Right lobe of liver (tissue), 6 donors: ENCODE data around the gene RBKS. TPM values are rescaled to one million over a fixed set of nuclear protein-coding genes. Genes with fewer than 3 reads are reported as not detected.

Experiments used
- ATAC-seq, 4 donors: fragments of 200-7000 bp; cut with Tn5 transposase; one replicate each; pipeline ENCODE4 v1.9.1; 2020; ENCODE audit warnings: mild to moderate bottlenecking in 4 of 4, moderate library complexity in 4 of 4
- DNase-seq, 3 donors: peaks; one replicate each; pipeline ENCODE4 v3.0.0-alpha.2; 2020
- H3K27ac ChIP-seq, 3 donors: fragments of 200-600 bp; one replicate each; pipeline ENCODE4 v1.8.0; 2022
- H3K27me3 ChIP-seq, 2 donors: fragments of 200-600 bp; one replicate each; pipeline ENCODE4 v1.8.0; 2022
- H3K36me3 ChIP-seq, 4 donors: fragments of 200-600 bp; sonication (generic) in 1 of 4; one replicate each; pipeline versions ENCODE4 v1.5.1 to v1.8.0; 2017 to 2022; ENCODE audit warnings: control low read depth in 1 of 4
- H3K4me1 ChIP-seq, 4 donors: fragments of 200-600 bp; sonication (generic) in 1 of 4; one replicate each; pipeline versions ENCODE4 v1.5.1 to v1.8.0; 2017 to 2022; ENCODE audit warnings: control low read depth in 1 of 4
- H3K4me3 ChIP-seq, 3 donors: fragments of 200-600 bp; one replicate each; pipeline ENCODE4 v1.8.0; 2022
- H3K9me3 ChIP-seq, 4 donors: fragments of 200-600 bp; sonication (generic) in 1 of 4; one replicate each; pipeline versions ENCODE4 v1.5.1 to v1.8.0; 2017 to 2022; ENCODE audit warnings: control low read depth in 1 of 4
- POLR2A ChIP-seq: fragments of 450-650 bp; IDR thresholded peaks from one replicate; pipeline ENCODE4 v1.6.1; 2017; ENCODE audit warnings: antibody characterized with exemption, mild to moderate bottlenecking
- WGBS: methylation state at CpG from one replicate; pipeline ENCODE4 v1.1.6; 2018; ENCODE audit warnings: low coverage, low lambda C conversion rate; ENCODE audit not compliant: insufficient coverage; ENCODE audit errors: missing lambda C conversion rate; 5-methylcytosine and 5-hydroxymethylcytosine counted together
- intact Hi-C, 2 donors: fragments of 100-400 bp; cut with DNase I; formaldehyde crosslinking; loops; one replicate each; pipeline versions ENCODE4 v1.11.2 to v1.14.1; 2022
- total RNA-seq, 6 experiments: library from RNA; depleted of rRNA in 2 of 6; stranded (reverse); fragments of >200 nt in 2 of 6; fragmentation: NEBNext Ultra II Directional in 3 of 6; extraction: Animal tissue kit (Norgen Biotek cat#: 25700) in 3 of 6; gene quantifications; one replicate each; pipeline versions ENCODE4 v1.1.0 to v1.2.4, GENCODE V29; 2016 to 2023
- TF ChIP-seq, protein P1 (sequence below), 4 donors: fragments of 200-600 bp in 3 of 4; fragments of 450-650 bp in 1 of 4; IDR thresholded peaks; one replicate each; pipeline versions ENCODE4 v1.5.1 to v1.8.0; 2016 to 2022; ENCODE audit warnings: antibody characterized with exemption in 4 of 4, mild to moderate bottlenecking in 2 of 4
- donor health status: DM: no; HTN: yes; CAD: no.
- donor health status: DM: no; HTN: no; CAD: no.
- donor health status: DM: no; HTN: no; CAD: no.
- donor health status: DM: no; HTN: yes; CAD: no.
- donor health status: DM: no; HTN: yes; CAD: no.

RBKS gene
- total RNA-seq, 6 experiments from 2014 or later = 13.5 to 18.6 (median 16.0) TPM

GRCh38 chr2:27796791-27797765, 93.1 kb downstream of the RBKS start:
- no peak overlapping the region for H3K27ac ChIP-seq
- 64% methylated on average over 8 of the region's 11 CpGs for WGBS
- no peaks in the 10 kb centered on the region for H3K27me3 ChIP-seq
- H3K4me1 ChIP-seq = no peaks in the 10 kb centered on the region
- TF ChIP-seq, protein P1, sequence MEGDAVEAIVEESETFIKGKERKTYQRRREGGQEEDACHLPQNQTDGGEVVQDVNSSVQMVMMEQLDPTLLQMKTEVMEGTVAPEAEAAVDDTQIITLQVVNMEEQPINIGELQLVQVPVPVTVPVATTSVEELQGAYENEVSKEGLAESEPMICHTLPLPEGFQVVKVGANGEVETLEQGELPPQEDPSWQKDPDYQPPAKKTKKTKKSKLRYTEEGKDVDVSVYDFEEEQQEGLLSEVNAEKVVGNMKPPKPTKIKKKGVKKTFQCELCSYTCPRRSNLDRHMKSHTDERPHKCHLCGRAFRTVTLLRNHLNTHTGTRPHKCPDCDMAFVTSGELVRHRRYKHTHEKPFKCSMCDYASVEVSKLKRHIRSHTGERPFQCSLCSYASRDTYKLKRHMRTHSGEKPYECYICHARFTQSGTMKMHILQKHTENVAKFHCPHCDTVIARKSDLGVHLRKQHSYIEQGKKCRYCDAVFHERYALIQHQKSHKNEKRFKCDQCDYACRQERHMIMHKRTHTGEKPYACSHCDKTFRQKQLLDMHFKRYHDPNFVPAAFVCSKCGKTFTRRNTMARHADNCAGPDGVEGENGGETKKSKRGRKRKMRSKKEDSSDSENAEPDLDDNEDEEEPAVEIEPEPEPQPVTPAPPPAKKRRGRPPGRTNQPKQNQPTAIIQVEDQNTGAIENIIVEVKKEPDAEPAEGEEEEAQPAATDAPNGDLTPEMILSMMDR (IDR thresholded peaks at IDR 0.05) = no peak
- TF ChIP-seq POLR2A = no peak
- DNase-seq = peak in 1 of 3 donors; percentile 21
- peak; percentile 22 to 64 (median 40) for ATAC-seq
- H3K9me3 ChIP-seq = no peaks in the 10 kb centered on the region
- intact Hi-C loops = no loop called here
- H3K4me3 ChIP-seq = no peak overlapping the region
- H3K36me3 ChIP-seq = no peaks in the 10 kb centered on the region

DNA sequence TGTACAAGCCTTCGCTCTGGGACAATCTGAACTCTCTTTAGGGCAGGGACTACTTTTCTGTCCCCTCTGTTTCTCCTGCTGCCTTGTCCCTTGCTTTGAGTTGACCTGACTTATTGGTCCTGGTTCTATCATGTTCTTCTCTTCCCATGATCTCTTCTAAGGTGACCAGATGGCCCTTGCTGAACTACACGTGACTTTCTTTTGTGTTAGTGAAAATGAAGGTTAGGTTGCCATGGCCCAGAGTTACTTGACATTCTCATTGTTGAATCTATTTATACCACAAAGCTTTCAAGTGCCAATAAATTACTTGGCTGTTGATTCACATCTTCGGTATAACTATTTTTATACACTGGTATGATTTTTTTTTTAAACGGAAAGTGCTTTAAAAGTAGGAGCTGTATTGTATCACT, 94.3 kb downstream of the RBKS start:
- DNase-seq (no peak), ATAC-seq (no peak)
- Histone ChIP-seq H3K9me3 (no peaks in the 10 kb centered on the region), H3K27me3 (no peaks in the 10 kb centered on the region), H3K4me1 (no peaks in the 10 kb centered on the region), H3K36me3 (no peaks in the 10 kb centered on the region), H3K4me3 (no peak overlapping the region), H3K27ac (no peak overlapping the region)
- intact Hi-C loops = no loop called here
- TF ChIP-seq POLR2A = no peak
- TF ChIP-seq, protein P1 (IDR thresholded peaks at IDR 0.05) = no peak
- 44% methylated on average over 4 of the region's 4 CpGs for WGBS

DNA sequence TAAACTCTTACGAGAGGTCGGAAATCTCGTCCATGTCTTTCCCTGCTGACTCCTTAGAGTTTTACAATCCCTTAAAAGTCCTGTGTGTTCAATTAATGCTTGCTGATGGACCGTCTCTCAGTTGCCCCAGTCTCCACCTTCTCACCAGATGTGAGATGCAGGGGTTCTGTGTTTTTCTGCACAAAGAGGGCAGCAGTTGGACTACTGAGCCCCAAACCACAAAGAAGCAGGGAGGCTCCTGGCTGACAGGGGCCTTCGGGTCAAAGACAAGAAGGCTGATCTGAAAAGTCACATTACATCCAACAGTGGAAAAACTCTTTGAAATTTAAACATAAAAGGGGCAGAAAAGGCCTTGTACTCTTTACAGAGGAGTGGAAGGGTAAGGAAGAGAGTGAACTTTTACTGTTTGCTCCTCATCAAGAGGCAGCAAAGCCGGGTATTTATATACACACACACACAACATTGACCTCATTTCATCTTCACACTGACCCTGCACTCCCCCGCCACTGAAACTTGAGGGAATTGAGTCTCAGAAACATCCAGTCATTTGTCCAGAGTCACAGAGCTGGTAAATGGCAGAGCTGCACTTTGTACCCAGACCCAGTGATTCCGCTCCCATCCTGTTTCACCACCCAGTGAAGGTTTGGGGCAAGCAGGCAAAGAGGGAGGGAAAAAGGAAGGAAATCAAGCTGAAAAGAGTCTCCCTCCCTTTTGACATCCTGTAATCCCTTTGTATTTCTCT, 94.9 kb downstream of the RBKS start:
- DNase-seq (no peak), ATAC-seq (no peak)
- Histone ChIP-seq H3K4me1 (no peaks in the 10 kb centered on the region), H3K27ac (no peak overlapping the region), H3K27me3 (no peaks in the 10 kb centered on the region), H3K9me3 (no peaks in the 10 kb centered on the region), H3K4me3 (no peak overlapping the region), H3K36me3 (no peaks in the 10 kb centered on the region)
- WGBS = 82% methylated on average over 8 of the region's 8 CpGs
- intact Hi-C loops = no loop called here
- TF ChIP-seq, protein P1 (IDR thresholded peaks at IDR 0.05) = no peak
- TF ChIP-seq POLR2A = no peak

DNA sequence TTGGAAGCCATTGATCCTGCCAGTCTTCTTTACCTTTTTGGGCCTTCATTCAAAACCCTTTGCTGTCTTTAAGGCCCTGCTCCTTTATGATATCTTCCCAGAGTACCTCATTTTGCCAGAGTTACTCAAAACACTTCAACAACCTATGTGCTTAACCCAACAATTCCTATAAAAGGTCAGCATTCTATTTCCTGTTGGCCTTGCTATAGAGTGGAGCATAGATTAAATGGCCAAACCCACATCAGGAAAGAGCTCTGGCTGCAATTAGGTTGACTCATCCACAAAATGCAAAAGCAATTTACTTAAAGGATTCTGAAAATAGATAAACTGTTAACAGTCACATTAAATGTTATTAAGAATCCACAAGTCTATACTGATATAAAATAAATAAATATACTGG, 97.4 kb downstream of the RBKS start:
- no peak overlapping the region for H3K4me3 ChIP-seq
- H3K4me1 ChIP-seq = no peaks in the 10 kb centered on the region
- intact Hi-C loops = no loop called here
- no peak for ATAC-seq
- no peaks in the 10 kb centered on the region for H3K36me3 ChIP-seq
- H3K27me3 ChIP-seq = no peaks in the 10 kb centered on the region
- H3K9me3 ChIP-seq = no peaks in the 10 kb centered on the region
- no peak for TF ChIP-seq POLR2A
- TF ChIP-seq, protein P1 (IDR thresholded peaks at IDR 0.05) = no peak
- DNase-seq = no peak
- no peak overlapping the region for H3K27ac ChIP-seq
